Astrocyte of the cerebellum (primary cell): ENCODE results near the gene HSD17B8.

Source experiments
- DNase-seq: peaks from one replicate; pipeline ENCODE4 v3.0.0-alpha.2; 2011; ENCODE audit warnings: low read depth
- H3K4me3 ChIP-seq: 2 replicates; pipeline ENCODE4 v1.5.1; 2011; ENCODE audit warnings: mild to moderate bottlenecking, low read depth, low read length, moderate library complexity
- in situ Hi-C: cut with HindIII; loops from 2 replicates; pipeline ENCODE4 v1.10.0; 2017; ENCODE audit warnings: low sequenced_read_pairs
- TF ChIP-seq, protein P1 (sequence below): IDR thresholded peaks from 2 replicates; pipeline ENCODE4 v1.5.1; 2012; ENCODE audit warnings: low read length, low read depth, moderate library complexity, mild to moderate bottlenecking; ENCODE audit errors: missing control alignments

The HSD17B8 gene

DNA sequence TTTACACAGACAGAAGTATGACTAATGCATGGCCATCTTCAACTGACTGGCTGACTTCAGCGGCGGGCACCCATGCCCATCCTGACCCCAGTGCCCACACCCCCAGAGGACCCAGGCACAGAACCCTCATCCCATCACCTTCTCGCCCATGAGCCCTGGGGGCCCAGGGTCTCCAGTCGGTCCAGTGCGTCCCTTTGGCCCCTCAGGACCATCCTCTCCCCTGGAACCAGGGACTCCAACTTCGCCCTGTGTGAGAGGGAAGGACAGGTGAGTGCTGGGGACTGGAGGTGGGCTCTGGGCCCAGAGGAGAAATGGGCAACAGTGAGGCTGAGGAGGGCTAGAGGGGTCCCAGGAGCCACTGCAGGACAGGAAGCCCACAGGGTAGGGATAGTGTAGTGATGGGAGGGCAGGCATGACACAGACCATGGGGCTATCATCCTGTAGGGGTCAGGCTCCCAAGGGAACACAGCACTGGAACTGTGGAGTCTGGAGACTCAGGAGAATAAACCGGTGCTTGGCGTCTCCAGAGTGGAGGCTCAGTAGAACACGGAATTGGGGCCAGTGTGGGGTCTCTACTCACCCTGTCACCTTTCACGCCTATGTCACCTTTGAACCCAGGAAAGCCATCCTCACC is 28.9 kb upstream of the HSD17B8 start:
- no peak overlapping the region for H3K4me3 ChIP-seq
- no peak for DNase-seq
- TF ChIP-seq, protein P1, sequence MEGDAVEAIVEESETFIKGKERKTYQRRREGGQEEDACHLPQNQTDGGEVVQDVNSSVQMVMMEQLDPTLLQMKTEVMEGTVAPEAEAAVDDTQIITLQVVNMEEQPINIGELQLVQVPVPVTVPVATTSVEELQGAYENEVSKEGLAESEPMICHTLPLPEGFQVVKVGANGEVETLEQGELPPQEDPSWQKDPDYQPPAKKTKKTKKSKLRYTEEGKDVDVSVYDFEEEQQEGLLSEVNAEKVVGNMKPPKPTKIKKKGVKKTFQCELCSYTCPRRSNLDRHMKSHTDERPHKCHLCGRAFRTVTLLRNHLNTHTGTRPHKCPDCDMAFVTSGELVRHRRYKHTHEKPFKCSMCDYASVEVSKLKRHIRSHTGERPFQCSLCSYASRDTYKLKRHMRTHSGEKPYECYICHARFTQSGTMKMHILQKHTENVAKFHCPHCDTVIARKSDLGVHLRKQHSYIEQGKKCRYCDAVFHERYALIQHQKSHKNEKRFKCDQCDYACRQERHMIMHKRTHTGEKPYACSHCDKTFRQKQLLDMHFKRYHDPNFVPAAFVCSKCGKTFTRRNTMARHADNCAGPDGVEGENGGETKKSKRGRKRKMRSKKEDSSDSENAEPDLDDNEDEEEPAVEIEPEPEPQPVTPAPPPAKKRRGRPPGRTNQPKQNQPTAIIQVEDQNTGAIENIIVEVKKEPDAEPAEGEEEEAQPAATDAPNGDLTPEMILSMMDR, result no peak
- in situ Hi-C loops, result no loop called here

DNA sequence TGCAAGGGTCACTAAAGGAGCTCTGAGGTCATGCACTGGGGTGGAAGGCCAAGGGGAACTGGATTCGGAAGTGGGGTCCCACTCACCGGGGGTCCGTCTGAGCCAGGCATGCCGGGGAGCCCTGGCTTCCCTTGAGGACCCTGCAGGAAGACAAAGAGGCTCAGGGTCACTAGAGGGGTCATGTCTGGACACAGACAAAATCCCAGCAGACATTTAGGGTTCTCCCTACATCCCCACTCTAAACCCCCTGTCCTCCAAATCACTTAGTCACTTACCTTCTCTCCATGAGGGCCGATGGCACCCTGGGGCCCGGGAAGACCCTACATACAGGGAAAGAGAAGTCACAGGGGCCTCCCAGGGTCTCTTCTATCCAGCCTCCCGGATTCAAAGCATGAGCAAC is 27.5 kb upstream of the HSD17B8 start:
- no peak for DNase-seq
- H3K4me3 ChIP-seq, result no peak overlapping the region
- TF ChIP-seq, protein P1, result no peak
- in situ Hi-C loops, result no loop called here

DNA sequence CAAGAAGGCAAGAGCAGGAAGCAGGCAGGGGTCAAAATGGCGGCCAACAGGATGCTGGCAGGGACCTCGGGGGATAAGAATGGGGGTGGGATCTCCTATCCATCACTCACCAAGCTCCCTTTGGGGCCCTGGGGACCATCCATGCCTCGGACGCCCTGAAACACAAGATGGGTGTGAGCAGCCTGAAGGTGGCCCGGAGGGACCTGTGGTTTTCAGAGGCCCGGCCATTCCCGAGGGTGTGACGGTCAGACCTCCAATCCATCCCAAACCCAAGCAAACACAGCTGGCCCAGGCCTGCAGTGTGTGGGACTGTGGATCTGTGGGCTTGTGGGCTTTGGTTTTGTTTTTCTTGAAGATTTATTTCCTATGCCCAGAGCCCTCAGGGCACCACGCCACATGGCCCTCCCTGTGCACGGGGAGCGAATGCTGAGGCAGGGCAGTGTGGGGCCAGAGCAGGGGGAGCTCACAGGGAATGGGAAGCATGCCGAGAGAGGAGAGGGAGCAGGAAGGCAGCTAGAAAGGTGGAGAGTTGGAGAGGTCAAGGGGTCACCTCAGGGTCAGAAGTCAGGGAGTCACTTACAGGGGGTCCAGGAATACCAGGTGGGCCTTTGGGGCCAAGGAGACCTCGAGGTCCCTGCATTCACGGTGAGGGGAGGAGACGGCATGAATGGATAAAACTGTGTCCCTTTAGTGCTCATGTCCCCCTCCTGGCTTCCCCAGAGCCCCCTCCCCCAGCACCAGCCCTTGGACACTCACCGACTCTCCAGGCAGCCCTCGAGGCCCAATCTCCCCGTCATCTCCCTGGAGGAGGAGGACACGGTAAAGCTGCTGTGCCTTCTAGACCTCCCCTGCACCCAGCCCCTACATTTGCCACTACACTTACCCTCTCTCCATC is 26.7 kb upstream of the HSD17B8 start:
- no peak for DNase-seq
- TF ChIP-seq, protein P1, result no peak
- in situ Hi-C loops, result no loop called here
- no peak overlapping the region for H3K4me3 ChIP-seq

DNA sequence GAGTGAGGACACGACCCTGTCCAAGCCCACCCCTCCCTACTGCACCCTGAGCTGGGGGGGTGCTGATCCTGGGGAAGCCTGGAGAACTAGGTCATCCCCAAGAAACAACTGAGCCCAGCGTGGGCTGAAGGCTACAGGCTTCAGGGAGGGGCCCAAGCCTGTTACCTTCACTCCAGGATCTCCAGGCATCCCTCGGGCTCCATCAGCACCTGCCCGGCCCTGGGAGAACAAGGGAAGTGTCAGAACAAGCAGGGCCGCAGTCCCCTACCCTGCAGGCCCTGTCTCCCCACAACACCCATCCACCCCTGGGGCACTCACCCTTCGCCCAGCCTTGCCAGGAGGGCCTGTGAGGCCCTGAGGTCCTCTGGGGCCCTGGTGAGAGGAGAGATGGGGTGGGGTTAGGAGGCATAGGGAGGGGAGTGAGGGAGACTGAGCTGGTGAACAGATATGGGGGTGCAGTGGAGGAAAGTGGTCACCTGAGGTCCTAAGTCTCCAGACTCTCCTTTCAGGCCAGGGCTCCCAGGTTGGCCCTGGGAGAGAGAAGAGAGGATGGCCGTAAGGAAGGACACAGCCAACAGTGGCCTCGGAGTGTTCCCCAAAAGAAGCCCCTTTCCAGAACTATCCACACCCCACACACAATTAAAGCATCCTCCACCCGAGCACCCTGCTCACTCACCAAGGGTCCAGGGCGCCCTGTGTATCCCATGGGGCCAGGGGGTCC is 25.5 kb upstream of the HSD17B8 start:
- DNase-seq, result no peak
- in situ Hi-C loops, result no loop called here
- TF ChIP-seq, protein P1, result no peak
- H3K4me3 ChIP-seq, result no peak overlapping the region

DNA sequence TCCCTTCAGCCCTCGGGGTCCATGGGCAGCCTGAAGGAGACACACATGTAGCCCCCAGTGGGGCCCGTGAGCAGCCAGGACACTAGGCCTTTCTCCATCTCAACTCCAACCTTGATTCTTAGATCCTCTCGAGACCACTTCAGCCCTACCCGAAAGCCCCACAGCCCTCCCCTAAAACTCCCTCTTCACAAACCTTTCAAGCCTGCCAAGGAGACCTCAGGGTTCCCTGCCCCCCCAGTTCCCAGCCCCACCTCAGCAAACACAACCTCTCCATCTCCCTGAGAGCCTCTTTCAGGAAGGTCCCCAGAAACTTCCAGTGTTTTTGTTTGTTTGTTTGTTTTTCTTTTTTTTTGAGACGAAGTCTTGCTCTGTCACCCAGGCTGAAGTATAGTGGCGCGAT is 23.3 kb upstream of the HSD17B8 start:
- TF ChIP-seq, protein P1, result no peak
- no peak overlapping the region for H3K4me3 ChIP-seq
- no peak for DNase-seq
- in situ Hi-C loops, result no loop called here

DNA sequence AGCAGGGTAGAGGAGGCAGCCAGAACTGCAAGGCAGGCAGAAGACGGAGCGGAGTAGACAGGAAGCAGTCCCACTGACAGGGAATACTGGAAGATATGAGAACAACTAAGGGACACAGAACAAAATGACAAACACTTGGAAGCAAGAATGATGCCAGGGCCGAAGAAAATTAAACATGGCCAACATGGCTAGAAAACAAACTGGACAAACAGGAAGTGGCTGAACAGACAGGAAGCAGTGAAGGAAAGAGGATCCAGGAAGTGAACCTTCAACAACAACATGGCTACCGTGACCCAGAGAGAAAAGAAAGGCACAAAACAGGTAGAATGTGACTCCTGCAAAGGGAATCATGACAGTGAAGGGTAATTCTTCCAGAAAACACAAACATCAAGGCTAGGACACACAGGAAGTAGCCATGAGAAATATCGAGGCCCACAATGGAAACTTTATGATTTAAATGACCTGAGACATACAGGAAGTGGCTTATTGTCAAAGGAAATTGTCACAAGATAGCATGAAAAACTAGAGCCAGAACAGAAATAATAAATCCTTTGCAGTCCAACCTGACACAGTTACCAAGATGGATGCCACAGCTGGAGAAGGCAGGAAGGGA is 21.3 kb upstream of the HSD17B8 start:
- in situ Hi-C loops, result no loop called here
- H3K4me3 ChIP-seq, result no peak overlapping the region
- DNase-seq, result no peak
- TF ChIP-seq, protein P1, result no peak
